A673 (cell line): ENCODE measurements around the gene RFK. TPM values are rescaled to one million over a fixed set of nuclear protein-coding genes. Genes with fewer than 3 reads are reported as not detected.
A peak's percentile ranks its signal among the peaks of the same experiment; 100 is the strongest.

Experiments used
- BruUV-seq: library from RNA; stranded (reverse); fragments of 400-500 nt; replicated peaks from 2 replicates; lab custom pipeline; 2021; lab: Mats Ljungman, UMichigan
- CTCF ChIA-PET: fragments of 300-600 bp; sonication (Branson Sonifier 250); formaldehyde crosslinking; loops from one replicate; lab custom pipeline; 2022; ENCODE audit warnings: antibody characterized with exemption; lab: Charles Lee
- POLR2A ChIA-PET: fragments of 300-600 bp; sonication (Branson Sonifier 250); formaldehyde crosslinking; loops from one replicate; lab custom pipeline; 2022; ENCODE audit warnings: antibody characterized with exemption; ENCODE audit not compliant: low non-redundant PET; lab: Charles Lee
- DNase-seq: peaks from one replicate; pipeline ENCODE4 v3.0.0-alpha.2; 2015; ENCODE audit warnings: low spot score
- H3K27ac ChIP-seq: fragments of 200-600 bp; sonication (generic); 2 replicates; pipeline ENCODE4 v1.5.1; 2016; ENCODE audit warnings: mixed run types, low read depth, mild to moderate bottlenecking, mixed read lengths, antibody characterized with exemption, low read length; ENCODE audit not compliant: poor library complexity, severe bottlenecking
- H3K27me3 ChIP-seq: fragments of 200-600 bp; sonication (generic); replicated peaks from 2 replicates; pipeline ENCODE4 v1.6.1; 2017; ENCODE audit warnings: mixed run types, low read depth, mild to moderate bottlenecking, mixed read lengths, antibody characterized with exemption, low read length; ENCODE audit not compliant: insufficient read depth, poor library complexity
- H3K36me3 ChIP-seq: fragments of 200-600 bp; sonication (generic); 2 replicates; pipeline ENCODE4 v1.6.1; 2016; ENCODE audit warnings: mixed run types, mild to moderate bottlenecking, mixed read lengths, antibody characterized with exemption, low read length; ENCODE audit not compliant: insufficient read depth, poor library complexity, severe bottlenecking
- H3K4me1 ChIP-seq: fragments of 200-600 bp; sonication (generic); 2 replicates; pipeline ENCODE4 v1.6.1; 2017; ENCODE audit warnings: mixed run types, mild to moderate bottlenecking, mixed read lengths, antibody characterized with exemption, low read length; ENCODE audit not compliant: insufficient read depth, poor library complexity, severe bottlenecking
- H3K4me3 ChIP-seq: fragments of 200-600 bp; sonication (generic); 2 replicates; pipeline ENCODE4 v1.5.1; 2016; ENCODE audit warnings: low read depth, mixed run types, mild to moderate bottlenecking, mixed read lengths, low read length; ENCODE audit not compliant: poor library complexity, severe bottlenecking
- H3K9me3 ChIP-seq: fragments of 200-600 bp; sonication (generic); 2 replicates; pipeline ENCODE4 v1.6.1; 2016; ENCODE audit warnings: mixed run types, low read depth, mild to moderate bottlenecking, mixed read lengths, antibody characterized with exemption, low read length; ENCODE audit not compliant: poor library complexity, severe bottlenecking
- CTCF ChIP-seq: fragments of 300-800, 200-600 bp; sonication (generic); conservative IDR thresholded peaks from 2 replicates; pipeline ENCODE4 v1.5.1; 2017; ENCODE audit warnings: low read depth, mild to moderate bottlenecking, antibody characterized with exemption, low read length, moderate library complexity, mixed read lengths
- EZH2 ChIP-seq: fragments of 200-600 bp; sonication (generic); IDR thresholded peaks from 2 replicates; pipeline ENCODE4 v1.6.1; 2017; ENCODE audit warnings: borderline replicate concordance, low read depth, mild to moderate bottlenecking, mixed read lengths, antibody characterized with exemption, low read length; ENCODE audit not compliant: poor library complexity, severe bottlenecking
- intact Hi-C: fragments of 100-400 bp; cut with micrococcal nuclease; formaldehyde crosslinking; loops from one replicate; pipeline ENCODE4 v1.10.0; 2022; ENCODE audit not compliant: unreplicated experiment
- total RNA-seq: library from RNA; stranded (reverse); gene quantifications from 2 replicates; pipeline ENCODE4 v1.2.3, GENCODE V29; 2021

RFK gene
- total RNA-seq, 1 experiment from 2014 or later, result 22.1 TPM

GRCh38 chr9:76370396-76371023, 23.7 kb downstream of the RFK start:
- ChIA-PET CTCF (no interaction called here), POLR2A (no interaction called here)
- no TSS peak for BruUV-seq
- Histone ChIP-seq H3K9me3 (no peaks in the 10 kb centered on the region), H3K27me3 (no peaks in the 10 kb centered on the region), H3K27ac (no peak overlapping the region), H3K4me3 (no peak overlapping the region), H3K4me1 (no peaks in the 10 kb centered on the region), H3K36me3 (no peaks in the 10 kb centered on the region)
- TF ChIP-seq CTCF, result no peak
- TF ChIP-seq EZH2, result no peak
- DNase-seq, result no peak
- intact Hi-C loops, result no loop called here

GRCh38 chr9:76369583-76369982, 24.6 kb downstream of the RFK start:
- Histone ChIP-seq H3K36me3 (no peaks in the 10 kb centered on the region), H3K27me3 (no peaks in the 10 kb centered on the region), H3K4me1 (no peaks in the 10 kb centered on the region), H3K27ac (no peak overlapping the region), H3K4me3 (no peak overlapping the region), H3K9me3 (no peaks in the 10 kb centered on the region)
- CTCF ChIA-PET, result no interaction called here
- no TSS peak for BruUV-seq
- POLR2A ChIA-PET, result no interaction called here
- no peak for DNase-seq
- intact Hi-C loops, result loop anchor here (10.0 kb wide), 1 partner anchor 65 kb away; no protein-coding TSS in a partner anchor
- TF ChIP-seq CTCF (no peak), EZH2 (no peak)

- Histone ChIP-seq H3K36me3 (no peaks in the 10 kb centered on the region), H3K27me3 (peaks cover 3% of the 10 kb centered on the region), H3K27ac (no peak overlapping the region), H3K4me1 (no peaks in the 10 kb centered on the region), H3K4me3 (no peak overlapping the region), H3K9me3 (no peaks in the 10 kb centered on the region)
- ChIA-PET CTCF (no interaction called here), POLR2A (interaction anchor here (0.6 kb wide), 1 partner anchor 373 kb away, joined by 3 read pairs; no protein-coding TSS in a partner anchor)
- intact Hi-C loops, result loop anchor here (10.0 kb wide), 1 partner anchor 61 kb away; no protein-coding TSS in a partner anchor
- BruUV-seq, result no TSS peak
- DNase-seq, result peak; percentile 49
- TF ChIP-seq EZH2 (no peak), CTCF (no peak)
These were observed 28.0 kb downstream of the RFK start for GRCh38 chr9:76366275-76366674.
